Measurements from ENCODE around the gene SF3B2.
"Not testable (repeated sequence)": the region's sequence is repeated elsewhere in the genome, so short reads cannot be mapped to it uniquely, and the experiment has no call there.

The SF3B2 gene

DNA sequence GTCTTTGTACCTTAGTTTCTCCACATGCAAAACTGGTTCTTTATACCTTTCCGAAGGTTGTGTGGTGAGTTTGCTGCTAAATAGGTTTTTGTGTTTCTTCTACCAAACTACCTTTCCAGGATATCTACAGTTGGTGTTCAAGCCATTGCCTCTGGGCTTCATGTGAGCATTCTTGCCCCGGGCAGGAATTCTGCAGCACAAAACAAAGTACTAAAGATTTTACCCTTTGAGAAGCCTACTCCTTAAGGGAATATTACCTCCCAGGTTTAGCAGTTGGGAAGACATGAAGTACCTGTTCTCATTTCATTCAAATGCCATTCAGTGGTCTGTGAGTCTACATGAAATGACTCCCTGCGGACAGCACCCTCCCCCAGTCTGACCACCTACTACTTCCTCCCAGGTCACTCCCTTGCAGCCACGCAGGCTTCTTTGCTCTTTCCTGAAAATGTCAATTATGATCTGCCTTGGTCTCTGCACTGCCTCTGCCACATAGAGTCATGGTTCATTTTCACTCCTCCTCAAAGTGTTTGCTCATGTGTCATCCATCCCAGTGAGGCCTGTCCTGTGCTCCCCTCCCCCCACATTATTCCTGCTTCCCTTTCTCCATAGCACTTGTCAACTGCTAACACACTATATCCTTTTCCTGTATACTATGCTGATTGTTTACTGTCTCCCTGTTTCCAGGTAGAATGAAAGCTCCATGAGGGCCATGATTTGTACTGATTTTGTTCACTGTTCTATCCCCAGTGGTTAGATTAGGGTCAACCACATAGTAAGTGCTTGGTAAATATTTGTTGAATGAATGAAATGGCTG, 54.8 kb downstream of the SF3B2 start:
- H3K9me3 ChIP-seq (ENCODE audit: control insufficient read depth, insufficient read depth, low read length) = no peaks in the 10 kb centered on the region
- no peaks in the 10 kb centered on the region for H3K36me3 ChIP-seq (ENCODE audit: control insufficient read depth, insufficient read depth, low read length)
- H3K9ac ChIP-seq (ENCODE audit: low read depth, low read length) = no peak overlapping the region
- H3K4me1 ChIP-seq (ENCODE audit: control insufficient read depth, insufficient read depth, low read length) = peaks cover 25% of the 10 kb centered on the region
- no peak overlapping the region for H3K4me3 ChIP-seq (ENCODE audit: low read depth, low read length)
- no peaks in the 10 kb centered on the region for H3K27me3 ChIP-seq (ENCODE audit: control insufficient read depth, insufficient read depth, low read length)

DNA sequence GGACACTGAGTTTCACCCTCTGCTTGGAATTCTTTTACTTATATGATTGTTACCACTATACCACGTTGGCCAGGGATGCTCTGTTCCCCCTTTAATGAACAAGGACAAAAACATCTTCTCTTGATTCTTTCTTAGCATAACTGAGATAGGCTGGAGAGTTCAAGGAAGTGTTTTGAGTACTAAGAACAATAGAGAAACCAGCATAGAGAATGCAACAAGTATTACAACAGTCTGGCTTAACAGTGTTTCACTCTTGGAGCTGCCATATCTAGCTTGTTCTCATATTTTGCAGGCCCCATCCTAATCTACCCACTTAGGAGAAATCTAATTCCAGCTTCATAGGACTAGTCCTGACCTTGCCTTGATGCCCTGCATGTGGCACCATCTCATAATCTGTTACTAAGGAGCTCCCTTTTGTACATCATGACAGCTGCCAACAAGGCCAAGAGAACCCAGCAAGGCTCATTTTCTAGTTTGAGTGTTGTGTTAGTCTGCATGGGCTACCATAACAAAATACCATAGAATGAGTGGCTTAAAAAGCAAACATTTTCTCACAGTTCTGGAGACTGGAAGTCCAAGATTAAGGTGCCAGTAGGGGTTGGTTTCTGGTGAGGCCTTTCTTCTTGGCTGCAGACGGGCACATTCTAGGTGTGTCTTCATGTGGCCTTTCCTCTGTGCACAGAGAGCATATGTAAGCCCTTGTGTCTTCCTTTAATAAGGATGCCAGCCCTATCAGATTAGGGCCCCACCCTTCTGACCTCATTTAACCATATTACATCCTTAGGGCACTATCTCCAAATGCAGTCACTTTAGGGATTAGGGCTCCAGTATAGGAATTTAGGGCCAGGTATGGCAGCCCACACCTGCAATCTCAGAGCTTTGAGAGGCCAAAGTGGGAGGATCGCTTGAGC, 55.7 kb downstream of the SF3B2 start:
- no peak overlapping the region for H3K4me3 ChIP-seq (ENCODE audit: low read depth, low read length)
- peaks cover 28% of the 10 kb centered on the region for H3K4me1 ChIP-seq (ENCODE audit: control insufficient read depth, insufficient read depth, low read length)
- H3K9ac ChIP-seq (ENCODE audit: low read depth, low read length) = no peak overlapping the region
- H3K27me3 ChIP-seq (ENCODE audit: control insufficient read depth, insufficient read depth, low read length) = no peaks in the 10 kb centered on the region
- no peaks in the 10 kb centered on the region for H3K36me3 ChIP-seq (ENCODE audit: control insufficient read depth, insufficient read depth, low read length)
- H3K9me3 ChIP-seq (ENCODE audit: control insufficient read depth, insufficient read depth, low read length) = no peaks in the 10 kb centered on the region

DNA sequence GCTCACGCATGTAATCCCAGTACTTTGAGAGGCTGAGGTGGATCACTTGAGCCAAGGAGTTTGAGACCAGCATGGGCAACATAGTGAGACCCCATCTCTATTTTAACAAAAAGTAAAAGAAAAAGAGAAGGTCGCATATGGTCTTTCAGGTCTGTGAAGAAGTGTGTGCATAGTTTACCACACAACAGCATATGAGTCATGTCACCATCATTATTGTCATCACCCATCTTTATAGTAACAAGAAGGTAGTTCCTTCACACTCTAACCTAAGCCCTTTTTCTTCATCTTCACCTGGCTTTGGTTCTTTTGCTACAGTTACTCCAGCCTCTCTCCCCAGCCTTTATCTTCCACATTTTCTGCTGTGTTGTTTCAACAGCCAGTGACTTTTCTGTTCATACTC, 57.1 kb downstream of the SF3B2 start:
- Histone ChIP-seq H3K4me3 (ENCODE audit: low read depth, low read length) (no peak overlapping the region), H3K9ac (ENCODE audit: low read depth, low read length) (no peak overlapping the region), H3K4me1 (ENCODE audit: control insufficient read depth, insufficient read depth, low read length) (peaks cover 28% of the 10 kb centered on the region), H3K27me3 (ENCODE audit: control insufficient read depth, insufficient read depth, low read length) (no peaks in the 10 kb centered on the region), H3K36me3 (ENCODE audit: control insufficient read depth, insufficient read depth, low read length) (no peaks in the 10 kb centered on the region), H3K9me3 (ENCODE audit: control insufficient read depth, insufficient read depth, low read length) (no peaks in the 10 kb centered on the region)

DNA sequence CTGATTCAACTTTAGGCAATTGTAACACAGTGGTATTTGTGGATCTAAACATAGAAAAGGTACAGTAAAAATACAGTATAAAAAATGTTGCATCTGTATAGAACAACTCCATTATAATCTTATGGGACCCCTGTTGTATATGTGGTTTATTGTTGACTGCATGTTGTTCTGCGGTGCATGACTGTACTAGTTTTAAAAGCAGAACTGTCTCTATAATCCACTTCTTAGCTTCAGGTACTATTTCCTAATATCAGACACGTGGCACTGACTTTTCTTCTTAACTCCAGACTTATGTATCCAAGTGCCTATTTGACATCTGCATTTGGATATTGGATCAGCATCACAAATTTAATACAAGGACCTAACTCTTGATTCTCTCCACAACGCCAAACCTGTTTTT, 59.0 kb downstream of the SF3B2 start:
- H3K4me3 ChIP-seq (ENCODE audit: low read depth, low read length) = no peak overlapping the region
- H3K9me3 ChIP-seq (ENCODE audit: control insufficient read depth, insufficient read depth, low read length) = no peaks in the 10 kb centered on the region
- H3K9ac ChIP-seq (ENCODE audit: low read depth, low read length) = no peak overlapping the region
- H3K4me1 ChIP-seq (ENCODE audit: control insufficient read depth, insufficient read depth, low read length) = peaks cover 23% of the 10 kb centered on the region
- H3K36me3 ChIP-seq (ENCODE audit: control insufficient read depth, insufficient read depth, low read length) = no peaks in the 10 kb centered on the region
- no peaks in the 10 kb centered on the region for H3K27me3 ChIP-seq (ENCODE audit: control insufficient read depth, insufficient read depth, low read length)

DNA sequence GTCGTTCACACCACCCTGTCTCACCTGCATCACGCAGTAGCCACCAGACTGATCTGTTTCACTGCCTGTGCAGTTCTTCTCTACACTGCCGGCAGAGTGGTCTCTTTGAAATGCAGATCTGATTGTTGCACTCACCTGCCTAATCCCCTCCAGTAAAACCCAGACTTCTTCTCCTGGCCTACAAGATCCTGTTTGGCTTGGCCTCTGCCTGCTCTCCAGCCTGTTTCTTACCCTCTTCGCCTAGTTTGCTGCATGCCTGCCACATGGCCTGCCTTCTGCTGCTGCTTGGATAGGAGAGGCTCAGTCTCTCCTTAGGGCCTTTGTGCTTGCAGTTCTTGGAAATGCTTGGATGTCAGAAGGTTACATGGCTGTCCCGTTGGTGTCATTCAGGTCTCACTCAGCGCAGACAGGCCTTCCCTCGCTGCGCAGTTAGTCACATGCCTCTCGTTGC, 59.9 kb downstream of the SF3B2 start:
- H3K9ac ChIP-seq (ENCODE audit: low read depth, low read length) = no peak overlapping the region
- H3K27me3 ChIP-seq (ENCODE audit: control insufficient read depth, insufficient read depth, low read length) = no peaks in the 10 kb centered on the region
- no peaks in the 10 kb centered on the region for H3K36me3 ChIP-seq (ENCODE audit: control insufficient read depth, insufficient read depth, low read length)
- no peaks in the 10 kb centered on the region for H3K9me3 ChIP-seq (ENCODE audit: control insufficient read depth, insufficient read depth, low read length)
- H3K4me1 ChIP-seq (ENCODE audit: control insufficient read depth, insufficient read depth, low read length) = peaks cover 17% of the 10 kb centered on the region
- H3K4me3 ChIP-seq (ENCODE audit: low read depth, low read length) = no peak overlapping the region

DNA sequence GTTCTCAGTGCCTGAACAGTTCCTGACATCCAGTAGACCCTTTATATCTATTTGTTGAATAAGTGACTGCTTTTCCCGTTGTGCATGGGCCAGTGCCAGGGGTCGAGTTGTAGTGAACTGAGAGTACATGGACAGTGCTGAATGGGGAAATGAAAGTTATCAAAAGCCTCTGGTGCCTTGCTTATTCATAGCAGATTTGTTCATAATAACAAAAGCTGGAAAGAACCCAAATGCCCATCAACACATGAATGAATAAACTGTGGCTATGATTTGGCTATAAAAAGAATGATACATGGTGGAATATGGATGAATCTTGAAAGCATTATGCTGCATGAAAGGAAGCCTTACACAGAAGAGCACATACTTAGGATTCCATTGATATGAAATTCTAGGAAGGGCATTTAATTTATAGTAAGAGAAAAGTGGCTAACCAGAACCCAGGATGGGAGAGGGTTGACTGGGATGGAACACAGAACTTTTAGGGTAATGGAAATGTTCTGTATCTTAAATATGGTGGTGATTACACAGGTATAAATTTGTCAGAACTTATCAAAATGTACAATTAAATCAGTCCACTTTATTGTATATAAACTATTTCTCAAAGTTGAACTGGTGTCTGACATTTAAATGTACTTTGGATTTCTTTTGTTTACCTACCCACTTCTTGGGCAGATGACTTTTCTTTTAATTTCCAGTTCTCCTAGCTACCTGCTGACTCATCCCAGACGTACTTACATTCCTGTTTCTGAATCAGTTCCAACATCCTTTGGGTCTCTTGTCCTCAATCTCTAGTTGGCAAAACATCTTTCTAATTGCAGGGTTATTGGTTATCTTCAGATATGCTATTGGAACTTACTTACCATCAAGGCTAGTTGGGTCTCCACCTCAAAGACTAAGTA, 60.7 kb downstream of the SF3B2 start:
- Histone ChIP-seq H3K4me1 (ENCODE audit: control insufficient read depth, insufficient read depth, low read length) (peaks cover 9% of the 10 kb centered on the region), H3K9ac (ENCODE audit: low read depth, low read length) (no peak overlapping the region), H3K4me3 (ENCODE audit: low read depth, low read length) (no peak overlapping the region), H3K36me3 (ENCODE audit: control insufficient read depth, insufficient read depth, low read length) (no peaks in the 10 kb centered on the region), H3K27me3 (ENCODE audit: control insufficient read depth, insufficient read depth, low read length) (no peaks in the 10 kb centered on the region), H3K9me3 (ENCODE audit: control insufficient read depth, insufficient read depth, low read length) (no peaks in the 10 kb centered on the region)

DNA sequence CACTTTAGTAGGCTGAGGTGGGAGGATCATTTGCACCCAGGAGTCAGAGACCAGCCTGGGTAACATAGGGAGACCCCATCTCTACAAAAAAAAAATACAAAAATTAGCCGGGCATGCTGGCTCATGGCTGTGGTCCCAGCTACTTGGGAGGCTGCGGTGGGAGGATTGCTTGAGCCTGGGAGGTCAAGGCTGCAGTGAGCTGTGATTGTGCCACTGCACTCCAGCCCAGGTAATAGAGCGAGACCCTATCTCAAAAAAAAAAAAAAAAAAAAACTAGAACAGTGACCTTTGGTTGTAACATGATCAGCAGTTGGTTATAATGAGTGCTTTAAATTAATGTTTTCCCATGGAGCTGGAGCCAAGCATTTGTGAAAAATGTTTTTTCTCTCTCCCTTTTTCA, 62.8 kb downstream of the SF3B2 start:
- H3K4me1 ChIP-seq (ENCODE audit: control insufficient read depth, insufficient read depth, low read length); H3K9me3 ChIP-seq (ENCODE audit: control insufficient read depth, insufficient read depth, low read length); H3K9ac ChIP-seq (ENCODE audit: low read depth, low read length); H3K4me3 ChIP-seq (ENCODE audit: low read depth, low read length); H3K27me3 ChIP-seq (ENCODE audit: control insufficient read depth, insufficient read depth, low read length); H3K36me3 ChIP-seq (ENCODE audit: control insufficient read depth, insufficient read depth, low read length): not testable (repeated sequence)

DNA sequence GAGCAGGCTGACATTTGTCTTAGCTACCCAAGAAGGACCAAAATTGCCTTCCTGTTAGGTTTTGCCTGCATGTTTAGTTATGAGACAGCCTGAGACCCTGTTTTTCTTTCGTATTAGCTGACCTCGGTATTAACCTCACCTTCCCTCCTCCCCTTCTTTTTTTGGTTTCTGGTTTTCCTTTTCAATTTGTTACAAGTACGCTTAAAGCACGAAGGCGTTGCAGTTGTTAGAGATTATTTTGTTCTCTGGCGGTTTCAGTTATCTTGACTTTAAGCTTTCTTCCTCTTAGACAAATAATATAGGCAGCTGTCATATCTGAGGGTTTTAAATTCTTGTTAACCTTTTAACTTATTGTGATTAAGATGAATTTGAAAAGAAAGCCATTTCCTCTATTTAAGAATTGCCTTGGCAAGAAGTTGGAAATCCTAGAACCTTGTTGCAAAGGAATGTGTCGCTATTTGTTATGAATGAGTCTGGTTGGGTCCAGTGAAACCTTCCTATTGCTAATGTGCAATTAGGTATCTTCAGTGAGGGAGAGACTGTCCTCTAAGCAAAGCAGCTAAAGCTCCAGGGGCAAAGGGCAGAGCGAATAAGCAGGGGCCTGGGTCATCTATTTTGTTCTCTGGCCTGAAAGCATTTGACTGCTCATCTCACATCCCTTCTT, 63.6 kb downstream of the SF3B2 start:
- H3K27me3 ChIP-seq (ENCODE audit: control insufficient read depth, insufficient read depth, low read length) = no peaks in the 10 kb centered on the region
- H3K9ac ChIP-seq (ENCODE audit: low read depth, low read length) = no peak overlapping the region
- H3K36me3 ChIP-seq (ENCODE audit: control insufficient read depth, insufficient read depth, low read length) = no peaks in the 10 kb centered on the region
- H3K9me3 ChIP-seq (ENCODE audit: control insufficient read depth, insufficient read depth, low read length) = no peaks in the 10 kb centered on the region
- H3K4me3 ChIP-seq (ENCODE audit: low read depth, low read length) = no peak overlapping the region
- peaks cover 10% of the 10 kb centered on the region for H3K4me1 ChIP-seq (ENCODE audit: control insufficient read depth, insufficient read depth, low read length)

DNA sequence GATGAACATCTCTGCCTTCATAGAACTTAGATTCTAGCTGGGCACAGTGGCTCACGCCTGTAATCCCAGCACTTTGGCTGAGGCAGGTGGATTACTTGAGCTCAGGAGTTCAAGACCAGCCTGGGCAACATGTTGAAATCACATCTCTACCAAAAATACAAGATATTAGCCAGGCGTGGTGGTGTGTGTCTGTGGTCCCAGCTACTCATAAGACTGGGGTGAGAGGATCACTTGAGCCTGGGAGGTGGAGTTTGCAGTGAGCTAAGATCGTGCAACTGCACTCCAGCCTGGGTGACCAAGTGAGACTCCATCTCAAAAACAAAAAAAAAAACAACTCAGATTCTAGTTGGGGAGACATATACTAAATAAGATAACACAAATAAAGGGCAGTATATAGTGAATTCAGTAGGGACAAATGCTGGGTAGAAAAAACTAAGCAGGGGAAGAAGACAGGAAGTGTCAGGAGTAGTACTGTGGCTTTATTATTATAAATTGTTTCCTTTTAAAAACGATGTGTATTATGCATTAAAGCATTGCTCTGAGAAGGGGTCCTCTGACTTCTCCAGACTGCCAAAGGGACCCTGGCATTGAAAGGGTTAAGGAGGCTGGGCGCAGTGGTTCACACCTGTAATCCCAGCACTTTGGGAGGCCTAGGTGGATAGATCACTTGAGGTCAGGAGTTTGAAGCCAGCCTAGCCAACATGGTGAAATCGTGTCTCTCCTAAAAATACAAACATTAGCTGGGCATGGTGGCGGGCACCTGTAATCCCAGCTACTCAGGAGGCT, 64.6 kb downstream of the SF3B2 start:
- H3K9me3 ChIP-seq (ENCODE audit: control insufficient read depth, insufficient read depth, low read length) = no peaks in the 10 kb centered on the region
- no peaks in the 10 kb centered on the region for H3K27me3 ChIP-seq (ENCODE audit: control insufficient read depth, insufficient read depth, low read length)
- H3K4me1 ChIP-seq (ENCODE audit: control insufficient read depth, insufficient read depth, low read length) = peaks cover 10% of the 10 kb centered on the region
- no peak overlapping the region for H3K4me3 ChIP-seq (ENCODE audit: low read depth, low read length)
- no peaks in the 10 kb centered on the region for H3K36me3 ChIP-seq (ENCODE audit: control insufficient read depth, insufficient read depth, low read length)
- no peak overlapping the region for H3K9ac ChIP-seq (ENCODE audit: low read depth, low read length)

DNA sequence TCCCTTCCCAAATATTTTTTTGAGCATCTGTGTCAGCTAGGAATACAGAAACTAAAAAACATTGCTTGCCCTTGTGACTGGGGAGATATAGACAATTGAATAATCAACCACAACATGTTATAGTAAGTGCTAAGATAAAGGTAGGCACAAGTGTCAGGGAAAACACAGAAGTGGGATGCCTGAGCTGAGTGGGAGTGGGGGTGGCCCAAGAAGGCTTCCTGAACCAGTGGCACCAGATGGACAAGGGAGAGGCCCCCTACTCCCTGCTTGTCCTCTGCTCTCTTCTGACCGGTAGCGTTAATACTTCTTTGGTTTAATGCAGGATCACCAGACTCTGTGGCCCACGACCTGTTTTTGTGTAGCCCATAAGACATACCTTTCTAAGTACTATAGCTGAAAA, 66.7 kb downstream of the SF3B2 start:
- no peak overlapping the region for H3K4me3 ChIP-seq (ENCODE audit: low read depth, low read length)

More for the DNA sequence above, 66.7 kb downstream of the SF3B2 start:
- no peaks in the 10 kb centered on the region for H3K9me3 ChIP-seq (ENCODE audit: control insufficient read depth, insufficient read depth, low read length)
- no peaks in the 10 kb centered on the region for H3K27me3 ChIP-seq (ENCODE audit: control insufficient read depth, insufficient read depth, low read length)
- H3K4me1 ChIP-seq (ENCODE audit: control insufficient read depth, insufficient read depth, low read length) = peaks cover 2% of the 10 kb centered on the region
- H3K36me3 ChIP-seq (ENCODE audit: control insufficient read depth, insufficient read depth, low read length) = no peaks in the 10 kb centered on the region
- H3K9ac ChIP-seq (ENCODE audit: low read depth, low read length) = no peak overlapping the region
